Epidermal melanocyte (primary cell): ENCODE results near the gene COL23A1.

Source experiments
- DNase-seq: peaks from one replicate; pipeline ENCODE4 v3.0.0; 2011; ENCODE audit warnings: low spot score; ENCODE audit not compliant: insufficient read length

The COL23A1 gene

DNA sequence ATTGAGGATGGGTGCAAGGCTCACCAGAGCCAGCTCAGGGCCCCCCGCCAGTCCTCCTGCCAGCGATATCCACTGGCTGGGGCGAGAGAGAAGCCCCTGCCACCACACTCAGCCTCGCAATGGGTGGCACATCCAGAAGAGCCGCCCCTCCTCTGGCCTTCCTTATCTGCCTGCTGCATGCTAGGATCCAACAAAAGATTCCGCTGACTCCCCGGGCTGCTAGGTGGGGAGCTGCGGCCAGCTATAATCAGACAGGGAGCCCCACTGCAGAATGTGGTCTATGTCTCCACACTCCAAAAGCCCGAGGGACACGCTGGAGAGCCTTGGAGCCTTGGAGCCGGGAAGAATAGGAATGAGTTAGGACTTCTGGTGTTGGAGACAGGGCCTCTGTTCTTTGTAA lies 32.8 kb downstream of the COL23A1 start:
- no peak for DNase-seq

DNA sequence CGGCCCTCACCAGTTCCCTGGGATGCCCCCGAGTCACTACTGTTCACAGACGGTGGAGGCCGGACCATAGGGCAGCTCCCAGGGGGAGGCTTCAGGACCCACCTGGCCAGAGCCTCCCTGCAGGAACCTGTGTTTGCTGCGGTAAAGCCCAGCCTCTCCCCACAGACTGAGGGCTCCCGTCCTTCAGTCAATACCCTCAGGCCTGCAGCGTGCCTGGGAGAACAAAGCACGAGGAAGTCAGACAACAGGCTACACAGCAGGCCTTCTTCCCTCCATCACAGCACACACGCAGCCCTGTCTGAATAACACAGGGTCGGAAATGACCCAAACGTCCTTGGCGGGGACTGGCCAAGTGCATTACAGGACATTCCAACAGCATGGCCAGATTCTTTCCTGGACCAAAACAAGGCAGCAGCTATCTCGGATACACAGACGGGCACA lies 34.4 kb downstream of the COL23A1 start:
- DNase-seq: no peak

DNA sequence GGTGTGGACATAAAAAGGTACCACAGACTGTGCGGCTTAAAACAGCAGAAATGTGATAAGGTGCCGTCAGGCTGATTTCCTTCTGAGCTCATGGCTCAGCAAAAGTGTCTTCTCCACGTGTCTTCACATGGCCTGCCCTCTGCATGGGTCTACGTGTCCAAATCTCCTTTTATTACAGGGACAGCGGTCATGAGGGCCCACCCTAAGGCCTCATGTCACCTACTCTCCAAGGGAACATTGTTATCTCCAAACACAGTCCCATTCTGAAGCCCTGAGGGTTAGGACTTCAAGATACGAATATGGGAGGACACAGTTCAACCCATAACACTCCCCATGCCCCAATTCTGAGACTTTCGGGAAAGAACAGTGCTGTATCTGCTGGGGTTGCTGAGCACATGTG lies 35.2 kb downstream of the COL23A1 start:
- DNase-seq: no peak

DNA sequence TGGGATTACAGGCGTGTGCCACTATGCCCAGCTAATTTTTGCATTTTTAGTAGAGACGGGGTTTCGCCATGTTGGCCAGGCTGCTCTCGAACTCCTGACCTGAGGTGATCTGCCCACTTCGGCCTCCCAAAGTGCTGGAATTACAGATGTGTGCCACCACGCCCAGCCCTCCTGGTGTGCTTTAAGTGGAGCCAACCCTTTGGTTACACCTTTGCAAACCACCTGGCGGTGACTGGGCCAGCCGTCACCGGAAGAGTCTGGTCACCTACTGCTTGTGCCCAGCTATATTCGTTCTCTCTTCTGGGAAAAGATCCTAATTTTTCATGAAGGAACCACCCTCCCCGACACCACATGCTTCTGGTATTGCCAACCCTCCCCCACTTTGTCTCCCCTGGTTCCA lies 35.9 kb downstream of the COL23A1 start:
- DNase-seq: no peak

DNA sequence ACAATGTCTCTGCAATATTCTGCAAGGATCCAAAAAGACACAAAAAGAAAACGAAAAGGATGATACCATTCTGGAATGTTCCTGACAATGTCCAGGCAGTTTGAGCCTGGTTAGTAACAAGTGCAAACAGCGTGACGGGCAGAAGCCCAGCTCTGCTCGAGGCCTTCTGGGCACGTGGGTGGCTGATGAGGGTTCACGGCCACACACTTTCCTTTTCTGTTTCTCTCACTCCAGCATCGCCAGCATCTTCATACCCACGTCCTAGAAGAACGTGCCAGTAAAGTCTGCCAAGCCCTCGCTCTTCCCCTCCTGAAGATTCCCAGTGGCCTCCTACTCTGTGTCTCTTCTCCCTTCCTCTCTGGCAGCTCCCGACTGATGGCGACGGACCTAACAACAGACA lies 36.7 kb downstream of the COL23A1 start:
- no peak for DNase-seq

DNA sequence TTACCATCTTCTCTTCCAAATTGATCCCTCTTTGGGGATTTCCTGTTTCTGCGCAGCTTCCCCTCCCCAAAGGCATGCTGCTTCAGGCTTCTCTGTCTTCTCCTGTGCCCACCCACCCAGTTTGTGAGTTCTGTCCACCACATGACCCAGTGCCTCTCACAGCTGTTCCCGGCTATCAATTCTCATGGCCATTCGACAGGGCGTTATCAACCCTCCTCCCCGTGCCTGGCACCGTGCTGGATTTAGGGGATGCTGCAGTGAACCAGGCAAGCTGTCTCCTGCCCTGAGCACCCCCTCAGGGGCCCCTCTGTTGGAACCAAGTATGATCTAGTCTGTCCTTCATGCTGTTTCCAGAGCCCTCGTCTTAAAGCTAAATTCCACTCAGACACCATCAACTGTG lies 38.7 kb downstream of the COL23A1 start:
- DNase-seq: no peak

DNA sequence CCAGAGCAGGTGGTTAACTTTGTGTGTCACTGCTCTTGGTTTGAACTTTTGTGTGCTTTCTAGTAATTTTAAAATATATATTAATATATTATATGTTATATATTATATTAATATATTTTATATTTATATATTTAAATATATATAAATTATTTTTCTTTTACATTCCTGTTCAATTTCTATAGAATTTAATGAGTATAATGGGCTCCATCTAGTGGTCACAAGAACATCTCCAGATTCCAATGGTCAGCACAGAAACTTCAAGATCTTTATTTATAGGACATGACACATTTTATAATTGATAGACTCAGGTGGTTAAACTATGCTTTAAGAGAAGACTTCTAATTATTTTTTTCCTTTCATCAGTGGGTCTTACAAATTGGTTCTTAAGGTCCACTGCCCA lies 39.1 kb downstream of the COL23A1 start:
- DNase-seq: peak; percentile 48

DNA sequence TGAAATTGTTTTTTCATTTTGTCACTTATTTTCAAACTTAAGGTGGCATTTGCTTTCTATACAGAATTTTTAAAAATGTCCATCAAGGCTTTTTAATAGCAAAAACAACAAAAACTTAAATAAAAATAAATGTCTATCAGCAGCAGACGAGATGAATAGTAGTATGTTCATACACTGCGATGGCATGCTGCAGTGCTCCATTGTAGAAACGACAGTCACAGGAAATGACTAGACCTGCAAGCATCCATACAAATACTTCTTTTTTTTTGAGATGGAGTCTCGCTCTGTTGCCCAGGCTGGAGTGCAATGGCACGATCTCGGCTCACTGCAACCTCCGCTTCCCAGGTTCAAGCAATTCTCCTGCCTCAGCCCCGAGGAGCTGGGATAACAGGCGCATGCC lies 41.4 kb downstream of the COL23A1 start:
- DNase-seq: no peak

DNA sequence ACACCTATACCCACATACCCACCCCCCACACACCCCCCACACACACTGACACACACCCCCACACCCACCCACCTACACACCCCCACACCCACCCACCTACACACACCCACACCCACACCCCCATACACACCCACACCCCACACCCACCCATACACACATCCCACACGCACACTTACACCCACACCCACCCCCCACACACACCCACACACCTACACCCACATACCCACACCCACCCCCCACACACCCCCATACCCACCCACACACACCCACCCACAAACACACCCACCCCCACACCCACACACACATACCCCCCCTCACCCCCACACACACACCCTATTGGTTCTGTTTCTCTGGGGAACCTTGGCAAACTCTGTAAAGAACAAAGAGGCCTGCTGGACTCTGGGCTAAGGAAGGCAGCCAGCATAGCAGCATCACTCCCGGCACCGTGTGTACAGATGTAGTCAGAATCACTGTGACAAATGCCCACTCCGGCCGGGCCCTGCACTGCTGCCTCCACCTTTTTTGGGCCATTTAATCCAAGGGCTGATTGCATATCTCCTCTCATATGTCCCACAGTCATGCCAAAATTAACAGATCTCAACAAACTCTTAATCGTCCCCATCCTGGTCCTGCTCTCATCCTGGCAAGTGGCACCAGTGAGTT lies 42.3 kb downstream of the COL23A1 start:
- no peak for DNase-seq

DNA sequence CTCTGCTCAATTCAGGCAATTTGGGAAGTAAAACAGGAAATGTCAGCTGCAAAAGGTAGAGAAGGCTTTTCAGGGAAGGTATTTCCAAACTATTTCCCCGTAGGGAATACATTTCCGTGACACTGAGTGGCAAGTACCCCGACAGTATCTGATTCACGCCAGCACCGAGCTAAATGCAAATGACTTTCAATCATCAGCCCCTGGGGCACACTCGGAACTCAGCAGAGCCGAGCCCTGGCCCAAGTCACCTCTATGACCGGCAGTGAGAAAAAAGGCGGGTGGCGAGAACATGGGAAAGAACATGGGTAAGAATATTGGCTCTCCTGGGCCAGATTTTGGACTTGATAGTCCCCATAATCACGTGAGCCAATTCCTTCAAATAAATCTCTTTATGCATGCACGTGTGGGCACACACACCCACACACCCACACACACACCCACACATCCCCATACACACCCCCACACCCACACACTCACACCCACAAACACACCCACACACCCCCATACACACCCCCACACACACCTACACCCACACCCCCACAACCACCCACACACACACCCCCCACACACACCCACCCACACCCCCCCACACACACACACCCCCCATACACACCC lies 43.0 kb downstream of the COL23A1 start:
- DNase-seq: no peak

DNA sequence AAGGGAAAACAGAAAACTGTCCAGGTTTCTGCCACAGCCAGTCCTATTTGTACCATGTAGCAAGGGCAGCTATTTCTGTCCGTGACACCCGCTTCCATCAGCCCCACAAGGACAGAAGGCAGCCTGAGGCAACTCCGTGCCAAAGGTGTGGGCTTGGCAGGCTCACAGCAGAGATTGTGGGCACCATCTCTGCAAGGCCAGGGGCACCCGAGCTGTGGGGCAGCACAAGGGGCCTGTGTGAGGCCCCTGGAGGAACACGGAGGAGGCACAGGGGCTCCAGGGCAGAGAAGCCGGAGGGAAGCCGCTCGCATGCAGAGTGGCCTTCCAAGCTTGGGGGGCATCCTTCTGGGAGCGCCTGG lies 43.5 kb downstream of the COL23A1 start:
- DNase-seq: no peak

DNA sequence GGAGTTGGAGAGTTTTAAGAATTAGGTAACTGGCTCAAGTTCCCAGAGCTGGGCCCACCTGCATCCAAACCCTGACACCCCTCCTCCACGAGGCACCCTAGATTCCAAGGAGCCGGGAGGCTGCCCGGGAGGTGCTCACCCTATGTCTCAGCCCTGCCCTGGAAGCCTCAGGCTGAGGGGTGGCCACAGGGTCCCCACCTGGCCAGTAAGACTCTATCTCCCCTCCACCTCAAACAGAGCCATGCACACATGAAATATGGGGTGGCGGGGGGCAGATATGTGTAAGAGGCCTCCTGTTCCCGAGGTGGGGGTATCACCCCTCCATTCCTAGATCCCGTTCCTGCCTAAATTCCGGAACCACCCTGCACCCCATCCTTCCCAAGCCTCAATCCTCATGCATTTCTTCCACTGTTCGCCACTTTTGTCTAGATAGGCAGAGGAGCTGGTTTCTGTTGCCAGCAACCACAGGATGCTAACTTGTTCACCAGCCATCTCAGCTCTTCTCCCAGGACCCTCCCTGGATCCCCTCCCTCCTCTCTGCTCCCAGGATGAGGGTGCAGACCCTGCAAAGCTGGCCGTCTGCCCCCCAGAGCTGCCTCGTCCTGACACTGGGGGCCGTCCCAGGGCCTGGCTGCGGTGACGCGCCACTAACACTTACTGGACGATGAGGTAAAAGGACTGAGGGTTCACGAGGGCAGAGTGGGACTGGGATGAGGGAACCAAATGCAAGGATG lies 44.1 kb downstream of the COL23A1 start:
- DNase-seq: no peak

DNA sequence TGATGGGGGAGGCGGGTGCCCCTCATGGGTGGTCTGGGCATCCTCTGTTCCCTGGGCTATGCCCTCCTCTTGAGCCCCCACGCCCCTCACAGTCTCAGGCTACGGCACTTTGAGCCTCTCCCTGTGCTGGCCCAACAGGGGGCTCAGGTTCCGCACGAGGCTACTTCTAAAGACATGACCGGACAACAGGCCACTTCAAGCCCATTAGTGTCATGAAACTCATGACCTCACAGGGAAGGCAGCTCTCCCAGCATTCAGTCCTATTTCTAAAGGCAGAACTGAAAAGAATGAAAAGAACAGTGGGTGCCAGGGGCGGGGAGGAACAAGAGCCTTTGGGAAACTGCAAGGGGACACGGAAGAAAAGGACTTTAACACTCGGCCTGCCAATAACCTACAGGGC lies 45.0 kb downstream of the COL23A1 start:
- no peak for DNase-seq

DNA sequence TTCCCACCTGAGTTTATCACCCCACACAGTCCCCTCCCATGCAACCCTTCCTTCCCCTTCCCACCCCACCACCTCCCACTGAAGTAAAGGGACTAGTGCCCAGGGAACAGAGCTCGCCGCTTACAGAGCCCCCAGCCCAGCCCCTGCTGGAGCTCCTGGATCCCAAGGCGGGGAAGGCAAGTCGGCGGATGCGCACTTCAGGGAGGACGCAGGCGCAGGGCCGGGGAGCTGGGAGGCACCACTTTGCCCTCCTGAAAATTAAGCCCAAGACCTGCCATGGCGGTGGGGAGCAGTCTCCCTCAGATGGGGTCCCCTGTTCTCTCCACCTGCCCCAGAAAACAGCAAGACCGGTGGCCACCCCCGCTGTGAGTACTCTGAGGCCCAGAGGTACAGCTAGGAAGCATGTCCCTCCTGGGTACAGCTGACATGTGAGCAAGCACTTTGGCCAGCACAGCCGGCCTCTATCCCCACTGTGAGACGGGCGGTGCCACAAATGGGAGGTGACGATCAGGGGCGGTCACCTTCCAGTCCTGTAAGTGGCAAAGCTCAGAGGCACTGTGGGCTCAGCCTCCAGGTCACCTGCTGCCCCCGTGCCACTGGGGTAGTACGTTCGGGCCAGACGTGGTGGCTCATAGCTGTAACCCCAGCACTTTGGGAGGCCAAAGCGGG lies 45.9 kb downstream of the COL23A1 start:
- no peak for DNase-seq

DNA sequence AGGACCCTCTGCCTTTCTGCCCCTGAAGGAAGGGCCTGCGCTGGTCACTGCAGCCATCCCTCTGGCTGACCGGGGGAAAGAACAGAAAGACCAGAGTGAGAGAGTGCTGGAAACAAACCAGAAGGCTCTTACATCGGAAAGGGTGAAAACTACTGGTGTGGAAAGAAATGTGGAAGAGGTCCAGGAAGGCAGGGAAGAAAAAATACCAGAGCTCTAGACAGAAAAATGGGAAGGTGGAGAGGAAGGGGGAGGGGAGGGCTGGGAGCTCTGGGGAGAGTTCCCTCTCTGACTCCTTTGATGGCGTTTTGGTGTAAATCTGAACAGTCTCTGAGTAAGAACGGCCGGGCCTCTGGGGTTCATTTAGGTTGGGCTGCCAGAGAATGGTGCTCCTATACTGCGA lies 47.7 kb downstream of the COL23A1 start:
- DNase-seq: no peak

DNA sequence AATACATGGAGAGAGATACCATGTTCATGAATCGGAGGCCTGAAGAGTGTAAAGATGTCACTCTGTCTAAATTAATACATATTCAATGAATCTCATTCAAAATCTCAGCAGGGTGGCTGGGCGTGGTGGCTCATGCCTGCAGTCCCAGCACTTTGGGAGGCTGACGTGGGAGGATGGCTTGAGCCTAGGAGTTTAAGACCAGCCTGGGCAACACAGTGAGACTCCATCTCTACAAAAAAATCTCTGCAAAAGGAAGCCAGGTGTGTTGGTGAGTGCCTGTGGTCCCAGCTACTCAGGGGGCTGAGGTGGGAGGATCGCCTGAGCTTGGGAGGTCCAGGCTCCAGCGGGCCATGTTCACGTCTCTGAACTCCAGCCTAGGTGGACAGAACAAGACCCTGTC lies 49.7 kb downstream of the COL23A1 start:
- no peak for DNase-seq

DNA sequence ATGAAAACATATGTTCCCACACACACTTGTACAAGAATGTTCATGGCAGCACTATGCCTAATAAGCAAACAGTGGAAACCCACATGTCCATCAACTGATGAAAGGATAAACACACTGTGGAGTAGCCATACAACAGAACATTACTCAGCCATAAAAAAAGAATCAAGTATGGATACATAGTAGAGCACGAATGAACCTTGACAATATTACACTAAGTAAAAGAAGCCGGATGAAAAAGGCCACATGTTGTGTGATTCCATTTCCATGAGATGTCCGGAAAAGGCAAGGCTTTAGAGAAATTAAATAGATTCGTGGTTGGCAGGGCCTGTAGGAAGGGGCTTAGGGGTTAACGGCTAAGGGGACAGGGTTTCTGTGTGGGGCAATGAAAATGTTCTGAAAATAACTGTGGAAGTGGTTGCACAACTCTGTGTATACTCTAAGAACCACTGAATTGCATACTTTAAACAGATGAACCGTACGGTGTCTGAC lies 51.4 kb downstream of the COL23A1 start:
- DNase-seq: no peak

DNA sequence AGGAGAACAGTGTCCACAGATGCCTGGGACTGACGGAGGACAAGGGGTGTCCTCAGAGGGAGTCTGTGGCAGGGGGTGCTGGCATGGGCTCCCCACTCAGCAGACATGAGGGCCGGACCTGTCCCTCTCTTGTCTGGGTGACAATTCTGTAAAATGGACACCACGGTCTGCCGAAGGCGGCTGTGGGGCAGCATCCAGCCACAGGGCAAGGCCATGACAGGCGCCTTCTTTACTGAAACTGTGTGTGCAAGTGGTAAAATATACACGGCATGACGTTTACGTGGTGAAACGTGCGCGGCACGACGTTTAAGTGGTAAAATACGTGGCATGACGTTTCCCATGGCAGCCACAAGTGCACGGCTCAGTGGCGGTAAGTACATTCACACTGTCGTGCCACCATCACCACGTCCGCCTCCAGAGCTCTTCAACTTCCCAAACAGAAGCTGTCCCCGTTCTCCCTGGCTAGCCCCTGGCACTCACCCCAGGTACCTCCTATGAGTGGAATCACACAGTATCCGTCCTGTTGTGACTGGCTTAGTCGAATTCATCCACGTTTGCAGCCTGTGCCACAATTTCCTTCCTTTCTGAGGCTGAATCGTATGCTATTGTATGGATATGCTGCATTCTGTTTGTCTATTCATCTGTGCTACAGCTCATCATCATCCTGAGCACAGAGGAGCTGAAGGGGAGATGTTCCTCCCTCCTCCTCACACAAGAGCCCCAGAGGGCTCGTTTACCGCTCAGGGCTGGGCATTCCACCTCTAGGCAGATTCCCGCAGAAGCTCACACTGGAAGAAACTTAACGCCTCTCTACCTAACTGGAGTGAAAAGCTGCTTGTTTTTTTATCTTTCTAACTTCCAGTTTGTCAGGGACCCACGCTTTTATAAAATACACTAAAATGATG lies 52.5 kb downstream of the COL23A1 start:
- DNase-seq: no peak

DNA sequence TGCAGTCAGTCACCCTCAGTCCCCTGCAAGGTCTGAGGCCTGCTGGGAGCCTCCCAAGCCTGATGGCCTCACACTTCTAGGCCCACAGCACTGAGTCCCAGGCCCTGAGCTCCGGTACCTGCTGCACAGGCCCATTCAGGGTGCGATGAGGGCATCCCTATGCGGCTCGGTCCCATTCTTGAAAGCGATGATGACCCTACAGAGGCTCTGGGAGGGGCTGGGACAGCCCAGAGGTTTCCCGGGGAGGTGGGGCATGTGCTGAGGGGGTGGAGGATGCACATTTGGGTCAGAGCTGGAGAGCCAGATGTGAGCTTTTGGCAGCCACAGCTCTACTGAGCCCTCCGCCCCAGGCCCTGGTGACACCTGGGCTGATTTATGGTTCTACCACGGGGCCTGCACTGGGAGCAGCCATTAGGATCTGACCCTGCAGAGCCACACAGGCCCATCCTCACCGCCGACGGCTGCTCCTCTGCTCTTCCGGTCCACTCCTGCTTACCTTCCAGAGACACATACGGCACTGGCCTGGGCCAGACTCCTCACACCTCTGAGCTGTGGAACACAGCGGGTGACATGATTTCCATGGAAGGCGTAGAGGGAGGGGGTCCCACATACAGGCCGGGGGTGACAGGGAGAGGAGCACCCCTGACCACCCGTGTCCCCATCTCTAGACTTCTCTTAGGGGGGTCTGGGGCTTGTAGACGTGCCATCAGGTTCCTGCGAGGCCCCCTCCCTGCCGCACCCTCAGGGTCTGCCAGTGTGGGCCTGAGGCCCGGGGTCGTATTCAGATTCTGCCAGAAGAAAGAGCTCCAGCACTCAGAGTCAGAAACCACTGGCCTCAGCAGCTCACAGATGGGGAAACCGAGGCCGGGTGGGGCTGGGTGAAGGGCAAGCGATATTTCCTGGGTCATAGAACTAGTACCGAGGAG lies 53.4 kb downstream of the COL23A1 start:
- DNase-seq: no peak
